HEK293 (cell line): ENCODE results near the gene TTYH2.

ENCODE experiments used
- HOXA7 ChIP-seq: sonication (generic); formaldehyde crosslinking; IDR thresholded peaks from 2 replicates; pipeline ENCODE4 v1.8.1; 2022; ENCODE audit warnings: missing genetic modification reagents, borderline replicate concordance
- KLF9 ChIP-seq: fragments of 450-650 bp; formaldehyde crosslinking; IDR thresholded peaks from 2 replicates; pipeline ENCODE4 v1.5.1; 2016; ENCODE audit warnings: missing biosample characterization, missing genetic modification characterization, low read depth
- MZF1 ChIP-seq: fragments of 450-650 bp; formaldehyde crosslinking; IDR thresholded peaks from 2 replicates; pipeline ENCODE4 v1.5.1; 2017; ENCODE audit warnings: missing biosample characterization, missing genetic modification characterization, borderline replicate concordance
- RBAK ChIP-seq: fragments of 450-650 bp; formaldehyde crosslinking; IDR thresholded peaks from 2 replicates; pipeline ENCODE4 v1.5.1; 2016; ENCODE audit warnings: missing biosample characterization, missing genetic modification characterization
- ZFHX2 ChIP-seq: fragments of 450-650 bp; formaldehyde crosslinking; conservative IDR thresholded peaks from 2 replicates; pipeline ENCODE4 v1.5.1; 2016; ENCODE audit warnings: missing biosample characterization, missing genetic modification characterization
- TF ChIP-seq, protein P1 (sequence below): fragments of 450-650 bp; formaldehyde crosslinking; IDR thresholded peaks from 2 replicates; pipeline ENCODE4 v1.5.1; 2016; ENCODE audit warnings: missing biosample characterization, missing genetic modification characterization
- TF ChIP-seq, protein P2 (sequence below): fragments of 450-650 bp; formaldehyde crosslinking; IDR thresholded peaks from 2 replicates; pipeline ENCODE4 v1.5.1; 2016; ENCODE audit warnings: missing biosample characterization, missing genetic modification characterization
- TF ChIP-seq, protein P3 (sequence below): fragments of 450-650 bp; IDR thresholded peaks from 2 replicates; pipeline ENCODE4 v1.5.1; 2018; ENCODE audit warnings: missing biosample characterization, missing genetic modification characterization
- TF ChIP-seq, protein P4 (sequence below): sonication (generic); formaldehyde crosslinking; IDR thresholded peaks from 2 replicates; pipeline ENCODE4 v1.8.1; 2022; ENCODE audit warnings: mild to moderate bottlenecking, moderate library complexity, missing genetic modification reagents

DNA sequence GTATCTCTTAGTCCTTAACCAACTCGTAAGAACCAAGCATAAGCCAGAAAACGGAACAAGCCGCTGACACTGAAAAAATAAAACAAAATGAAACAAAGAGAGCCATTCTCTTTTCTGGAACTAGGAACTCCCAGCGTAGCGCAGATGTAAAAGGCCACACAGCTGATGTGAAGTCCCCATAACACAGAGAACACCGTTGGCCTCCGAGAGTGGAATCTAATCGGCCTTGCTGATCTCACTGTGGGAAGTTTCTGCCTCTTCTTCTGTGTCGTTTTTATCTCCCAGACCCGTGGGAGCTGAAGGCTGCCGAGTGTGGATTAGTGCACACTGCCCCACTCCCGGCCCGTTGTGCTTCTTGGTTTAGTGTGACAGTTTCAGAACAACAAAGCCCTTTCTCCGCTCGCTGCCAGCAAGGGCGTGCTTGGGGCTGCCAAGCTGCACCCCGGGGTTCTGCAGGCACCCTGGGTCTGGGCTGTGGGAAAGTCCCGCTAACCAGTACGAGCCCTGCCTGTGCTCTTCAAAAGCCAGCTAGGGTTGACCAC is 21.7 kb downstream of the TTYH2 start:
- TF ChIP-seq RBAK (tag by site-specific recombination) (no peak), MZF1 (no peak), ZFHX2 (tag by site-specific recombination) (no peak), HOXA7 (CRISPR knock-in tag) (no peak), KLF9 (tag by site-specific recombination) (no peak)
- TF ChIP-seq, protein P1, sequence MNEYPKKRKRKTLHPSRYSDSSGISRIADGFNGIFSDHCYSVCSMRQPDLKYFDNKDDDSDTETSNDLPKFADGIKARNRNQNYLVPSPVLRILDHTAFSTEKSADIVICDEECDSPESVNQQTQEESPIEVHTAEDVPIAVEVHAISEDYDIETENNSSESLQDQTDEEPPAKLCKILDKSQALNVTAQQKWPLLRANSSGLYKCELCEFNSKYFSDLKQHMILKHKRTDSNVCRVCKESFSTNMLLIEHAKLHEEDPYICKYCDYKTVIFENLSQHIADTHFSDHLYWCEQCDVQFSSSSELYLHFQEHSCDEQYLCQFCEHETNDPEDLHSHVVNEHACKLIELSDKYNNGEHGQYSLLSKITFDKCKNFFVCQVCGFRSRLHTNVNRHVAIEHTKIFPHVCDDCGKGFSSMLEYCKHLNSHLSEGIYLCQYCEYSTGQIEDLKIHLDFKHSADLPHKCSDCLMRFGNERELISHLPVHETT: no peak
- TF ChIP-seq, protein P2, sequence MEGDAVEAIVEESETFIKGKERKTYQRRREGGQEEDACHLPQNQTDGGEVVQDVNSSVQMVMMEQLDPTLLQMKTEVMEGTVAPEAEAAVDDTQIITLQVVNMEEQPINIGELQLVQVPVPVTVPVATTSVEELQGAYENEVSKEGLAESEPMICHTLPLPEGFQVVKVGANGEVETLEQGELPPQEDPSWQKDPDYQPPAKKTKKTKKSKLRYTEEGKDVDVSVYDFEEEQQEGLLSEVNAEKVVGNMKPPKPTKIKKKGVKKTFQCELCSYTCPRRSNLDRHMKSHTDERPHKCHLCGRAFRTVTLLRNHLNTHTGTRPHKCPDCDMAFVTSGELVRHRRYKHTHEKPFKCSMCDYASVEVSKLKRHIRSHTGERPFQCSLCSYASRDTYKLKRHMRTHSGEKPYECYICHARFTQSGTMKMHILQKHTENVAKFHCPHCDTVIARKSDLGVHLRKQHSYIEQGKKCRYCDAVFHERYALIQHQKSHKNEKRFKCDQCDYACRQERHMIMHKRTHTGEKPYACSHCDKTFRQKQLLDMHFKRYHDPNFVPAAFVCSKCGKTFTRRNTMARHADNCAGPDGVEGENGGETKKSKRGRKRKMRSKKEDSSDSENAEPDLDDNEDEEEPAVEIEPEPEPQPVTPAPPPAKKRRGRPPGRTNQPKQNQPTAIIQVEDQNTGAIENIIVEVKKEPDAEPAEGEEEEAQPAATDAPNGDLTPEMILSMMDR (tag by site-specific recombination): no peak
- TF ChIP-seq, protein P3, sequence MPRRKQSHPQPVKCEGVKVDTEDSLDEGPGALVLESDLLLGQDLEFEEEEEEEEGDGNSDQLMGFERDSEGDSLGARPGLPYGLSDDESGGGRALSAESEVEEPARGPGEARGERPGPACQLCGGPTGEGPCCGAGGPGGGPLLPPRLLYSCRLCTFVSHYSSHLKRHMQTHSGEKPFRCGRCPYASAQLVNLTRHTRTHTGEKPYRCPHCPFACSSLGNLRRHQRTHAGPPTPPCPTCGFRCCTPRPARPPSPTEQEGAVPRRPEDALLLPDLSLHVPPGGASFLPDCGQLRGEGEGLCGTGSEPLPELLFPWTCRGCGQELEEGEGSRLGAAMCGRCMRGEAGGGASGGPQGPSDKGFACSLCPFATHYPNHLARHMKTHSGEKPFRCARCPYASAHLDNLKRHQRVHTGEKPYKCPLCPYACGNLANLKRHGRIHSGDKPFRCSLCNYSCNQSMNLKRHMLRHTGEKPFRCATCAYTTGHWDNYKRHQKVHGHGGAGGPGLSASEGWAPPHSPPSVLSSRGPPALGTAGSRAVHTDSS (tag by site-specific recombination): no peak
- TF ChIP-seq, protein P4, sequence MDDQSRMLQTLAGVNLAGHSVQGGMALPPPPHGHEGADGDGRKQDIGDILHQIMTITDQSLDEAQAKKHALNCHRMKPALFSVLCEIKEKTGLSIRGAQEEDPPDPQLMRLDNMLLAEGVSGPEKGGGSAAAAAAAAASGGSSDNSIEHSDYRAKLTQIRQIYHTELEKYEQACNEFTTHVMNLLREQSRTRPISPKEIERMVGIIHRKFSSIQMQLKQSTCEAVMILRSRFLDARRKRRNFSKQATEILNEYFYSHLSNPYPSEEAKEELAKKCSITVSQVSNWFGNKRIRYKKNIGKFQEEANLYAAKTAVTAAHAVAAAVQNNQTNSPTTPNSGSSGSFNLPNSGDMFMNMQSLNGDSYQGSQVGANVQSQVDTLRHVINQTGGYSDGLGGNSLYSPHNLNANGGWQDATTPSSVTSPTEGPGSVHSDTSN (CRISPR knock-in tag): no peak
